SK-N-SH treated with all-trans-retinoic acid at 6 μM for 48 hours (cell line): Measurements from ENCODE around the gene ZNF709.

Source experiments
- ATAC-seq: fragments of 200-7000 bp; cut with Tn5 transposase; 3 replicates; pipeline ENCODE4 v1.9.1; 2020; ENCODE audit warnings: mild to moderate bottlenecking, moderate library complexity
- ARNTL ChIP-seq: fragments of 450-650 bp; formaldehyde crosslinking; IDR thresholded peaks from 2 replicates; pipeline ENCODE4 v1.5.0; 2020; ENCODE audit warnings: low read depth, mild to moderate bottlenecking, moderate library complexity, borderline replicate concordance
- BACH2 ChIP-seq: fragments of 250-450 bp; sonication (Bioruptor Pico); IDR thresholded peaks from 2 replicates; pipeline ENCODE4 v1.9.0; 2021; ENCODE audit warnings: mild to moderate bottlenecking, borderline replicate concordance
- CREB5 ChIP-seq: fragments of 250-450 bp; sonication (Bioruptor Pico); IDR thresholded peaks from 2 replicates; pipeline ENCODE4 v1.5.1; 2020; ENCODE audit warnings: low read depth, mild to moderate bottlenecking, moderate library complexity
- CSDC2 ChIP-seq: fragments of 250-450 bp; sonication (Bioruptor Pico); IDR thresholded peaks from 2 replicates; pipeline ENCODE4 v1.5.0; 2020; ENCODE audit warnings: mild to moderate bottlenecking, moderate library complexity
- CSRNP3 ChIP-seq: fragments of 250-450 bp; sonication (Bioruptor Pico); IDR thresholded peaks from 2 replicates; pipeline ENCODE4 v1.5.1; 2021; ENCODE audit warnings: mild to moderate bottlenecking, moderate library complexity
- ESRRG ChIP-seq: fragments of 250-450 bp; sonication (Bioruptor Pico); IDR thresholded peaks from 2 replicates; pipeline ENCODE4 v1.6.1; 2021; ENCODE audit warnings: mild to moderate bottlenecking
- GLIS3 ChIP-seq: fragments of 250-450 bp; sonication (Bioruptor Pico); IDR thresholded peaks from 2 replicates; pipeline ENCODE4 v1.5.0; 2020; ENCODE audit warnings: mild to moderate bottlenecking, moderate library complexity
- ISL1 ChIP-seq: fragments of 250-450 bp; sonication (Bioruptor Pico); IDR thresholded peaks from 2 replicates; pipeline ENCODE4 v2.1.2; 2022; ENCODE audit warnings: mild to moderate bottlenecking, moderate library complexity
- OSR1 ChIP-seq: fragments of 250-450 bp; sonication (Bioruptor Pico); IDR thresholded peaks from 2 replicates; pipeline ENCODE4 v1.8.0; 2022; ENCODE audit warnings: moderate library complexity, mild to moderate bottlenecking, inconsistent platforms
- POU6F1 ChIP-seq: fragments of 250-450 bp; sonication (Bioruptor Pico); IDR thresholded peaks from 2 replicates; pipeline ENCODE4 v1.8.0; 2021; ENCODE audit warnings: low read depth, mild to moderate bottlenecking, moderate library complexity, borderline replicate concordance
- PPARA ChIP-seq: fragments of 250-450 bp; sonication (Bioruptor Pico); IDR thresholded peaks from 2 replicates; pipeline ENCODE4 v1.5.0; 2020; ENCODE audit warnings: mild to moderate bottlenecking, borderline replicate concordance
- RARB ChIP-seq: fragments of 250-450 bp; sonication (Bioruptor Pico); IDR thresholded peaks from 2 replicates; pipeline ENCODE4 v1.8.0; 2021; ENCODE audit warnings: mild to moderate bottlenecking, moderate library complexity
- SNAI2 ChIP-seq: fragments of 250-450 bp; sonication (Bioruptor Pico); IDR thresholded peaks from 2 replicates; pipeline ENCODE4 v1.5.0; 2020; ENCODE audit warnings: mild to moderate bottlenecking, moderate library complexity
- TCF4 ChIP-seq: fragments of 250-450 bp; sonication (Bioruptor Pico); IDR thresholded peaks from 2 replicates; pipeline ENCODE4 v1.8.0; 2021; ENCODE audit warnings: mild to moderate bottlenecking, moderate library complexity, borderline replicate concordance
- TOX ChIP-seq: fragments of 250-450 bp; sonication (Bioruptor Pico); IDR thresholded peaks from 2 replicates; pipeline ENCODE4 v1.8.0; 2021; ENCODE audit warnings: mild to moderate bottlenecking, moderate library complexity, borderline replicate concordance
- TSHZ2 ChIP-seq: fragments of 250-450 bp; sonication (Bioruptor Pico); IDR thresholded peaks from 2 replicates; pipeline ENCODE4 v1.5.0; 2020; ENCODE audit warnings: mild to moderate bottlenecking, moderate library complexity
- ZC3H10 ChIP-seq: fragments of 250-450 bp; sonication (Bioruptor Pico); IDR thresholded peaks from 2 replicates; pipeline ENCODE4 v1.5.1; 2021; ENCODE audit warnings: mild to moderate bottlenecking, moderate library complexity
- ZFP3 ChIP-seq: fragments of 250-450 bp; sonication (Bioruptor Pico); IDR thresholded peaks from 2 replicates; pipeline ENCODE4 v1.5.0; 2020; ENCODE audit warnings: mild to moderate bottlenecking, moderate library complexity
- ZFP30 ChIP-seq: fragments of 450-650 bp; formaldehyde crosslinking; IDR thresholded peaks from 2 replicates; pipeline ENCODE4 v1.5.0; 2022; ENCODE audit warnings: mild to moderate bottlenecking, moderate library complexity
- ZNF565 ChIP-seq: fragments of 450-650 bp; formaldehyde crosslinking; conservative IDR thresholded peaks from 2 replicates; pipeline ENCODE4 v1.5.0; 2020; ENCODE audit warnings: low read depth, mild to moderate bottlenecking, moderate library complexity
- ZNF70 ChIP-seq: fragments of 450-650 bp; formaldehyde crosslinking; IDR thresholded peaks from 2 replicates; pipeline ENCODE4 v1.5.0; 2020; ENCODE audit warnings: mild to moderate bottlenecking, moderate library complexity
- ZNF8 ChIP-seq: fragments of 450-650 bp; formaldehyde crosslinking; IDR thresholded peaks from 2 replicates; pipeline ENCODE4 v1.5.0; 2020; ENCODE audit warnings: mild to moderate bottlenecking, moderate library complexity

ZNF709 gene

GRCh38 chr19:12485571-12485970, 955 bp upstream of the ZNF709 start (continued):
- no peak for TF ChIP-seq OSR1 (CRISPR knock-in tag)

GRCh38 chr19:12485052-12485416, 418 bp upstream of the ZNF709 start:
- peak; percentile 40 for ATAC-seq
- TF ChIP-seq TSHZ2 (CRISPR knock-in tag) (no peak), RARB (CRISPR knock-in tag) (no peak), ZNF565 (CRISPR knock-in tag) (no peak), SNAI2 (no peak), PPARA (CRISPR knock-in tag) (no peak), ZC3H10 (CRISPR knock-in tag) (no peak), ARNTL (CRISPR knock-in tag) (no peak), ZNF8 (CRISPR knock-in tag) (no peak), CREB5 (CRISPR knock-in tag) (no peak), POU6F1 (CRISPR knock-in tag) (no peak), ISL1 (CRISPR knock-in tag) (no peak), TOX (CRISPR knock-in tag) (no peak), ZFP30 (CRISPR knock-in tag) (no peak), CSDC2 (no peak), ESRRG (CRISPR knock-in tag) (no peak), TCF4 (CRISPR knock-in tag) (no peak), ZFP3 (no peak), CSRNP3 (CRISPR knock-in tag) (no peak), GLIS3 (CRISPR knock-in tag) (no peak), ZNF70 (CRISPR knock-in tag) (no peak)
- TF ChIP-seq, all 23 proteins: peak for 0

GRCh38 chr19:12484011-12484370, 625 bp downstream of the ZNF709 start:
- TF ChIP-seq CSRNP3 (CRISPR knock-in tag) (no peak), BACH2 (CRISPR knock-in tag) (no peak)
- ATAC-seq = peak; percentile 57

- no peak for ATAC-seq
- TF ChIP-seq TSHZ2 (CRISPR knock-in tag) (no peak), CSDC2 (no peak), TCF4 (CRISPR knock-in tag) (no peak), ZNF70 (CRISPR knock-in tag) (no peak), ZC3H10 (CRISPR knock-in tag) (no peak)
These were observed 2.1 kb downstream of the ZNF709 start for GRCh38 chr19:12482509-12482886.
